Hepatocyte (in vitro differentiated cells): ENCODE data around the gene GHITM.

Experiments used
- CTCF ChIP-seq: fragments of 200-600 bp; sonication (generic); IDR thresholded peaks from 2 replicates; pipeline ENCODE4 v1.5.1; 2016; ENCODE audit warnings: antibody characterized with exemption, mild to moderate bottlenecking; ENCODE audit not compliant: poor library complexity
- EZH2 ChIP-seq: fragments of 200-600 bp; sonication (generic); IDR thresholded peaks from 2 replicates; pipeline ENCODE4 v1.6.1; 2016; ENCODE audit warnings: antibody characterized with exemption, mild to moderate bottlenecking, borderline replicate concordance
- EZH2phosphoT487 ChIP-seq: fragments of 200-600 bp; sonication (generic); IDR thresholded peaks from one replicate; pipeline ENCODE4 v1.6.1; 2018; ENCODE audit warnings: antibody characterized with exemption, mild to moderate bottlenecking, low read depth, moderate library complexity; ENCODE audit not compliant: unreplicated experiment, severe bottlenecking

- TF ChIP-seq CTCF (no peak), EZH2phosphoT487 (no peak), EZH2 (no peak)
These were observed 61.4 kb downstream of the GHITM start for GRCh38 chr10:84200537-84201243.
